Bronchial smooth muscle cell (primary cell): ENCODE data around the gene CCNF. TPM values are rescaled to one million over a fixed set of nuclear protein-coding genes. Genes with fewer than 3 reads are reported as not detected.

Experiments used
- total RNA-seq: library from RNA; depleted of rRNA; stranded (reverse); fragments of >200 nt; gene quantifications from 2 replicates; pipeline ENCODE4 v1.2.1, GENCODE V29; 2014

CCNF gene, protein sequence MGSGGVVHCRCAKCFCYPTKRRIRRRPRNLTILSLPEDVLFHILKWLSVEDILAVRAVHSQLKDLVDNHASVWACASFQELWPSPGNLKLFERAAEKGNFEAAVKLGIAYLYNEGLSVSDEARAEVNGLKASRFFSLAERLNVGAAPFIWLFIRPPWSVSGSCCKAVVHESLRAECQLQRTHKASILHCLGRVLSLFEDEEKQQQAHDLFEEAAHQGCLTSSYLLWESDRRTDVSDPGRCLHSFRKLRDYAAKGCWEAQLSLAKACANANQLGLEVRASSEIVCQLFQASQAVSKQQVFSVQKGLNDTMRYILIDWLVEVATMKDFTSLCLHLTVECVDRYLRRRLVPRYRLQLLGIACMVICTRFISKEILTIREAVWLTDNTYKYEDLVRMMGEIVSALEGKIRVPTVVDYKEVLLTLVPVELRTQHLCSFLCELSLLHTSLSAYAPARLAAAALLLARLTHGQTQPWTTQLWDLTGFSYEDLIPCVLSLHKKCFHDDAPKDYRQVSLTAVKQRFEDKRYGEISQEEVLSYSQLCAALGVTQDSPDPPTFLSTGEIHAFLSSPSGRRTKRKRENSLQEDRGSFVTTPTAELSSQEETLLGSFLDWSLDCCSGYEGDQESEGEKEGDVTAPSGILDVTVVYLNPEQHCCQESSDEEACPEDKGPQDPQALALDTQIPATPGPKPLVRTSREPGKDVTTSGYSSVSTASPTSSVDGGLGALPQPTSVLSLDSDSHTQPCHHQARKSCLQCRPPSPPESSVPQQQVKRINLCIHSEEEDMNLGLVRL
- total RNA-seq = 3.3 and 4.7 TPM in 2 replicates

DNA sequence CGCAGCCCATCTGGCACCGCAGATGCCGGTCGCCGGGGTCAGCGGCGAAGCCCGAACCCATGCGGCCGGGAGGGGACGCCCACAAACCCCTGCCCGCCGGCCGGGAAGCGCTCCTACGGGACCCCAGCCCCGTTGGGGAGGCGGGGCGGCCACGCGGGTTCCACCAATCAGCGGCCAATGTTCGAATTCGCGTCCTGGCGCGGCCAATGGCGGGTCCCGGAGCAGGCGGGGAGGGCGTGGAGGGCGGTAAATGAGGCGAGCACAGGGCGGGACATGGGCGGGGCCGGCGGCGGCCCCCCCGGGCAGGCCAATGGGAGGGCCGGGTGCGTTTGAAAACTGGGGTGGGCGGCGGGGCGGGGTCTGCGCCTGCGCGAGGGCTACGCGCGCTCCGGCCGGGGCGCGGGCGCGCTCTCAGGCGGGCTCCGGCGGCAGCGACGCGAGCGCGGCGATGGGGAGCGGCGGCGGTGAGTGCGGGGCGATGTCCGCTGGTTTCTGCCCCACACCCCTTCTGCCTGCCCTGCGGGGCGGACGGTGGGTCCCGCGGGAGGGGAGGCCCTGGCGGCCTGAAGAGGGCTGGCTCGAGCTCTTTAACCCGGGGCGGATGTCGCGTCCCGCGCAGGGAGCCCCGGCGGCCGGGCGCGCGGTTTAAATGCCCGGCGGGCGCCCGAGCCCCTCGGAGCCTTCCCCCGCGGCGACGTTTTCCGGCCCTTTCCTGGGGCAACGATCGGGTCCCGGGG lies at the start of gene CCNF:
CCNF (plus strand) TSS at position 414 of the 737 bp plus-strand sequence; CDS start at position 449, 35 bp downstream.

DNA sequence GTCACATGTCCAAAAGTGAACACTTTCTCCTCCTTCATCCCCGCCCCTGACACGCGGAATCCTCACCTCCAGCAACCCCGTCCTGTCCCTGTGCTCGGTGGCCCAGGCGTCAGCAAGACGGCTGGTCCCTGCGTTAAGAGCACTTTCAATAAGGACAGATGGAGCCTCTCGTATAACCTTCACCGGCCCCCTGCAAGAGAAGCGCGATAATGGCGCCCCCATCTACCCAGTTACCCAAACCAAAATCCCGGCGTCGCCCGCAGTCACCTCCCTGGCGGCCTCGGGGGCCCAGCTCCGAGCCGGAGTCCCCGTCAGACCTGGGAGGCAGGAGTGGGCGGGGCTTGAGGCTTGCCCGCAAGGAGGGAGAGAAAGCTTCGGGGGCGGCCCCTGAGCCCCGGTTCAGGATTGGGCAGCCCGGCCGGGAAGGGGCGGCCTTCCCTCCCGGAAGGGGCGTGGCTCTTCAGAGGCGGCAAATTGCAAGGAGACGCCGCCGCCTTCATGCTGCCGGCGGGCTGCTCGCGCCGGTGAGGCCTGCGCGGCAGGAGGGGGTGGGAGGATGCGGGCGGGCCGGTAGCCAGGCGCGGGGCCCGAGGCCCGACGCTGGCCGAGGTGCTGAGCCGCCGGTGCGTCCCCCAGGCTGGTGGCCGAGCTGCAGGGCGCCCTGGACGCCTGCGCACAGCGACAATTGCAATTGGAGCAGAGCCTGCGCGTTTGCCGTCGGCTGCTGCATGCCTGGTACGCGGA lies 30.6 kb downstream of the CCNF start, which contains the start of gene TEDC2:
TEDC2 (plus strand) TSS at position 463 of the 744 bp plus-strand sequence; CDS start at position 499, 36 bp downstream.

DNA sequence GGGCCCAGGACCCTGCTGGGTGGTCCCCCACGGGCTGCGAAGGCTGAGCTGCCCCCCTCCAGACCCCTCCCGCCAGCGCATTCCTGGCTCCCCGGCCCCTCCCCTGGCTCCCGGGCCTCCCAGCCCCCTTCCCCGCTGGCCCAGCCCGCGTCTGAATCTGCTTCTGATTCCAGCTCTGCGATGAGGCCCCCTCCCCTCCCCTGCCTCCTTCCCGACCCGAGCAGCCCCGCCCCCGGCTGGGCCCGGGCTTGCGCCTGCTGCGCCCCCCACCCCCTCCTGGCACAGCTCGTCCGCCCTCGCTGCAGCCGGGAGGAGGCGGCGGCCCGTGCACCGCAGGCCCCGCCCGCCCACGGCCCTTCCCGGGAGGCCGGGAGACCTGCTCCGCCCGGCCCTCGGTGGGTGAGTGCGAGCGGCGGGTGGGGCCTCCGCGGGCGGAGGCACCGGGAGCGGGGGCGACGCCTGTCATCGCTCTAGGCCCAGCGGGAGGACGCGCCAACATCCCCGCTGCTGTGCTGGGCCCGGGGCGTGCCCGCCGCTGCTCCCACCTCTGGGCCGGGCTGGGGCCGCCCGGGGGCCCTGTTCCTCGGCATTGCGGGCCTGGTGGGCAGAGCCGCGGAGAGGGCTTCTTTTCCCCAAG lies 41.9 kb downstream of the CCNF start, which contains the start of gene NTN3:
NTN3 (plus strand) TSS at position 282 of the 637 bp plus-strand sequence. CDS start 405 bp downstream, outside the sequence.

GRCh38 chr16:2474877-2475412 lies 45.7 kb downstream of the CCNF start, which contains the start of gene TBC1D24:
TBC1D24 (plus strand) TSS chr16:2475127; CDS start chr16:2496149, 21,022 bp downstream.

Other genes with a start within 250 kb of the CCNF start
- 0.09 and 0.16 TPM in 2 replicates for gene CASKIN1, start 232.8 kb upstream of the CCNF start, total RNA-seq
- gene MLST8, start 224.0 kb upstream of the CCNF start, total RNA-seq = 14.2 and 18.7 TPM in 2 replicates
- gene BRICD5, start 218.6 kb upstream of the CCNF start, total RNA-seq = 0.60 and 1.1 TPM in 2 replicates
- gene PGP, start 214.6 kb upstream of the CCNF start, total RNA-seq = 2.2 and 5.4 TPM in 2 replicates
- 23.5 and 31.9 TPM in 2 replicates for gene E4F1, start 205.9 kb upstream of the CCNF start, total RNA-seq
- gene DNASE1L2, start 193.0 kb upstream of the CCNF start, total RNA-seq = 0.95 and 1.1 TPM in 2 replicates
- gene ECI1, start 177.9 kb upstream of the CCNF start, total RNA-seq = 21.2 and 28.8 TPM in 2 replicates
- gene RNPS1, start 161.3 kb upstream of the CCNF start, total RNA-seq = 23.2 and 41.8 TPM in 2 replicates
- 0.26 and 0.47 TPM in 2 replicates for gene ABCA3, start 88.7 kb upstream of the CCNF start, total RNA-seq
- 0.34 and 1.1 TPM in 2 replicates for gene TEDC2, start 30.7 kb downstream of the CCNF start, total RNA-seq
- gene NTN3, start 41.9 kb downstream of the CCNF start, total RNA-seq = 1.2 and 1.4 TPM in 2 replicates
- 10.2 and 13.6 TPM in 2 replicates for gene TBC1D24, start 45.7 kb downstream of the CCNF start, total RNA-seq
- gene ATP6V0C, start 84.5 kb downstream of the CCNF start, total RNA-seq = 8.0 and 8.4 TPM in 2 replicates
- 58.7 and 69.5 TPM in 2 replicates for gene AMDHD2, start 90.9 kb downstream of the CCNF start, total RNA-seq
- gene CEMP1, start 102.0 kb downstream of the CCNF start, total RNA-seq = under 0.01 TPM in 1 of 2 replicates, not detected in the other
- gene PDPK1, start 108.6 kb downstream of the CCNF start, total RNA-seq = 10.0 and 12.5 TPM in 2 replicates